Measurements from ENCODE around the gene DUSP6.

DNA sequence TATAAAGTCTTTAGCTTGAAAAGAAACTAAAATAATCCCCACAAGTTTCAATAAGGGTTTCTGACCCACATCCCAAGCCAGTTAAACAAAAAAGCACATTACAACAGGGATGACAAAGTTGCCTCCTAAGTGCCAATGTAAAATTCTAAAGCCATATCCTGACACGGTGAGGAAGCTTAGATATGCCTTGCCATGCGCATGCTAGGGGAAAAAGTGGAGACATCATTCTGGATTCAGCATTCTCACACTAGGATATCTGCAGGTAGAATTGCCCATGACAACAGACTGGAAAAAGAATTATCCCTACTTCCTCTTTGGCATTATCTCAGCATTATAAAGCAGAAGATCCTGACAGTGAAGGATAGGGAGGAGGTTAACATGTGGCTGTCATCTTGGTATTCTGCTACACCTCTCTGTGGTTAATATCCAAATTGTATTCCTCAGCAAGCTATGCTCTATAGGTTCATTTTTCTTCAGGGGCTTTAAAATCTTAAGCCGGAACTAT is 4.9 kb downstream of the DUSP6 start:
- TF ChIP-seq, protein P1, sequence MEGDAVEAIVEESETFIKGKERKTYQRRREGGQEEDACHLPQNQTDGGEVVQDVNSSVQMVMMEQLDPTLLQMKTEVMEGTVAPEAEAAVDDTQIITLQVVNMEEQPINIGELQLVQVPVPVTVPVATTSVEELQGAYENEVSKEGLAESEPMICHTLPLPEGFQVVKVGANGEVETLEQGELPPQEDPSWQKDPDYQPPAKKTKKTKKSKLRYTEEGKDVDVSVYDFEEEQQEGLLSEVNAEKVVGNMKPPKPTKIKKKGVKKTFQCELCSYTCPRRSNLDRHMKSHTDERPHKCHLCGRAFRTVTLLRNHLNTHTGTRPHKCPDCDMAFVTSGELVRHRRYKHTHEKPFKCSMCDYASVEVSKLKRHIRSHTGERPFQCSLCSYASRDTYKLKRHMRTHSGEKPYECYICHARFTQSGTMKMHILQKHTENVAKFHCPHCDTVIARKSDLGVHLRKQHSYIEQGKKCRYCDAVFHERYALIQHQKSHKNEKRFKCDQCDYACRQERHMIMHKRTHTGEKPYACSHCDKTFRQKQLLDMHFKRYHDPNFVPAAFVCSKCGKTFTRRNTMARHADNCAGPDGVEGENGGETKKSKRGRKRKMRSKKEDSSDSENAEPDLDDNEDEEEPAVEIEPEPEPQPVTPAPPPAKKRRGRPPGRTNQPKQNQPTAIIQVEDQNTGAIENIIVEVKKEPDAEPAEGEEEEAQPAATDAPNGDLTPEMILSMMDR (IDR thresholded peaks at IDR 0.05), result no peak
- no peak for TF ChIP-seq ZFX (IDR thresholded peaks at IDR 0.05; ENCODE audit: borderline replicate concordance)
